ENCODE data around the gene RASGRP4. TPM values are rescaled to one million over a fixed set of nuclear protein-coding genes. Genes with fewer than 3 reads are reported as not detected.
A peak's percentile ranks its signal among the peaks of the same experiment; 100 is the strongest.

The RASGRP4 gene
- total RNA-seq, 1 donor from 2014 or later, result 3.2 TPM

GRCh38 chr19:38424272-38424671 is 1.7 kb downstream of the RASGRP4 start:
- ATAC-seq (ENCODE audit: low read depth), result no peak
- H3K27me3 Mint-ChIP-seq, result no peaks in the 10 kb centered on the region
- H3K9me3 Mint-ChIP-seq, result no peaks in the 10 kb centered on the region
- POLR2A ChIA-PET, result interaction anchor here (0.7 to 1.7 kb wide), 3 partner anchors 15 to 508 kb away, joined by 3 to 6 read pairs (median 4); partner anchors contain the start of gene FAM98C
- no peak overlapping the region for H3K27ac Mint-ChIP-seq
- CTCF ChIA-PET, result interaction anchor here (3.8 kb wide), 1 partner anchor 20 kb away, joined by 29 read pairs; the partner anchor contains the start of gene FAM98C
- peaks cover 34% of the 10 kb centered on the region for H3K4me1 Mint-ChIP-seq
- DNase-seq, result no peak
- H3K4me3 Mint-ChIP-seq, result no peak overlapping the region
- no peak for TF ChIP-seq CTCF (IDR thresholded peaks at IDR 0.05)
- H3K36me3 Mint-ChIP-seq (ENCODE audit: low read depth), result no peaks in the 10 kb centered on the region
- intact Hi-C loops (cut with micrococcal nuclease), result no loop called here

GRCh38 chr19:38422438-38422837 is 3.6 kb downstream of the RASGRP4 start:
- Mint-ChIP-seq H3K27me3 (no peaks in the 10 kb centered on the region), H3K9me3 (no peaks in the 10 kb centered on the region), H3K27ac (no peak overlapping the region), H3K36me3 (ENCODE audit: low read depth) (no peaks in the 10 kb centered on the region), H3K4me1 (peaks cover 39% of the 10 kb centered on the region), H3K4me3 (no peak overlapping the region)
- ChIA-PET CTCF (no interaction called here), POLR2A (no interaction called here)
- no peak for TF ChIP-seq CTCF (IDR thresholded peaks at IDR 0.05)
- DNase-seq (no peak), ATAC-seq (ENCODE audit: low read depth) (no peak)
- intact Hi-C loops (cut with micrococcal nuclease), result no loop called here

- Mint-ChIP-seq H3K9me3 (no peaks in the 10 kb centered on the region), H3K27me3 (no peaks in the 10 kb centered on the region), H3K27ac (no peak overlapping the region), H3K4me3 (no peak overlapping the region), H3K4me1 (peaks cover 39% of the 10 kb centered on the region), H3K36me3 (ENCODE audit: low read depth) (no peaks in the 10 kb centered on the region)
- TF ChIP-seq CTCF (IDR thresholded peaks at IDR 0.05), result no peak
- POLR2A ChIA-PET, result no interaction called here
- CTCF ChIA-PET, result no interaction called here
- intact Hi-C loops (cut with micrococcal nuclease), result no loop called here
- no peak for DNase-seq
- ATAC-seq (ENCODE audit: low read depth), result no peak
Measured at GRCh38 chr19:38421856-38422255, 4.2 kb downstream of the RASGRP4 start.

- ATAC-seq (ENCODE audit: low read depth) (no peak), DNase-seq (no peak)
- H3K4me3 Mint-ChIP-seq, result no peak overlapping the region
- peaks cover 33% of the 10 kb centered on the region for H3K4me1 Mint-ChIP-seq
- POLR2A ChIA-PET, result interaction anchor here (0.5 to 1.7 kb wide), 2 partner anchors 18 to 221 kb away, joined by 4 to 5 read pairs; partner anchors contain the start of gene FAM98C
- CTCF ChIA-PET, result no interaction called here
- no peaks in the 10 kb centered on the region for H3K36me3 Mint-ChIP-seq (ENCODE audit: low read depth)
- H3K27me3 Mint-ChIP-seq, result no peaks in the 10 kb centered on the region
- no peak for TF ChIP-seq CTCF (IDR thresholded peaks at IDR 0.05)
- no peak overlapping the region for H3K27ac Mint-ChIP-seq
- intact Hi-C loops (cut with micrococcal nuclease), result no loop called here
- H3K9me3 Mint-ChIP-seq, result no peaks in the 10 kb centered on the region
Measured at GRCh38 chr19:38420935-38421334, 5.1 kb downstream of the RASGRP4 start.

- ATAC-seq (ENCODE audit: low read depth), result peak; percentile 88
- peaks cover 26% of the 10 kb centered on the region for H3K4me1 Mint-ChIP-seq
- no peaks in the 10 kb centered on the region for H3K36me3 Mint-ChIP-seq (ENCODE audit: low read depth)
- POLR2A ChIA-PET, result interaction anchor here (0.8 to 1.1 kb wide), 2 partner anchors 8 to 11 kb away, joined by 3 to 5 read pairs; partner anchors contain the start of gene RASGRP4
- no peaks in the 10 kb centered on the region for H3K9me3 Mint-ChIP-seq
- no peaks in the 10 kb centered on the region for H3K27me3 Mint-ChIP-seq
- peak overlapping the region; percentile 84 for H3K4me3 Mint-ChIP-seq
- CTCF ChIA-PET, result no interaction called here
- intact Hi-C loops (cut with micrococcal nuclease), result loop anchor here (1.0 to 5.0 kb wide), 3 partner anchors 8 to 89 kb away; partner anchors contain the start of genes FAM98C and RASGRP4
- peak overlapping the region; percentile 78 for H3K27ac Mint-ChIP-seq
- peak; percentile 57 for DNase-seq
- TF ChIP-seq CTCF (IDR thresholded peaks at IDR 0.05), result no peak
Measured at GRCh38 chr19:38417544-38418506, 8.2 kb downstream of the RASGRP4 start.
